Keratinocyte (primary cell): ENCODE measurements around the gene CD164L2. TPM values are rescaled to one million over a fixed set of nuclear protein-coding genes. Genes with fewer than 3 reads are reported as not detected.

ENCODE experiments used
- DNase-seq: peaks from one replicate; pipeline ENCODE4 v3.0.0-alpha.2; 2011; ENCODE audit warnings: low read depth, missing footprints, low spot score
- FAIRE-seq: peaks from 2 replicates; lab custom pipeline; 2011; peaks lifted over from hg19 to GRCh38; lab: Jason Lieb, UNC
- H2AFZ ChIP-seq: 2 replicates; pipeline ENCODE4 v1.6.0; 2012; ENCODE audit warnings: low read length, control low read depth, inconsistent platforms; ENCODE audit not compliant: control insufficient read depth
- H3K27ac ChIP-seq: 2 replicates; pipeline ENCODE4 v1.5.1; 2011; ENCODE audit warnings: low read length; ENCODE audit not compliant: control insufficient read depth, insufficient read depth
- H3K27me3 ChIP-seq: 3 replicates; pipeline ENCODE4 v1.6.0; 2011; ENCODE audit warnings: low read length; ENCODE audit not compliant: control insufficient read depth, insufficient read depth; ENCODE audit errors: extremely low read depth
- H3K36me3 ChIP-seq, 2 experiments: 2 replicates in 1 of 2; 3 replicates in 1 of 2; pipeline ENCODE4 v1.5.1; 2011; ENCODE audit warnings: low read length in 2 of 2, mild to moderate bottlenecking in 1 of 2; ENCODE audit not compliant: control insufficient read depth in 2 of 2, insufficient read depth in 2 of 2; ENCODE audit errors: extremely low read depth in 1 of 2
- H3K4me1 ChIP-seq: 3 replicates; pipeline ENCODE4 v1.5.1; 2011; ENCODE audit warnings: low read length; ENCODE audit not compliant: control insufficient read depth, insufficient read depth; ENCODE audit errors: extremely low read depth
- H3K4me2 ChIP-seq: 3 replicates; pipeline ENCODE4 v1.6.0; 2011; ENCODE audit warnings: low read depth, low read length; ENCODE audit not compliant: control insufficient read depth, insufficient read depth; ENCODE audit errors: extremely low read depth
- H3K4me3 ChIP-seq, 3 experiments: fragments of 200-600 bp in 1 of 3; sonication (generic) in 1 of 3; 2 replicates in 2 of 3; 3 replicates in 1 of 3; pipeline ENCODE4 v1.5.1; 2011 to 2016; ENCODE audit warnings: low read length in 3 of 3, mild to moderate bottlenecking in 3 of 3, control low read depth in 2 of 3, inconsistent platforms in 1 of 3, low read depth in 1 of 3, mixed read lengths in 1 of 3, mixed run types in 1 of 3, moderate library complexity in 1 of 3; ENCODE audit not compliant: control insufficient read depth in 2 of 3, insufficient read depth in 2 of 3; ENCODE audit errors: extremely low read depth in 1 of 3
- H3K79me2 ChIP-seq: 2 replicates; pipeline ENCODE4 v1.6.0; 2012; ENCODE audit warnings: low read length; ENCODE audit not compliant: control insufficient read depth, insufficient read depth
- H3K9ac ChIP-seq: 3 replicates; pipeline ENCODE4 v1.6.0; 2011; ENCODE audit warnings: low read length; ENCODE audit not compliant: control insufficient read depth, insufficient read depth; ENCODE audit errors: extremely low read depth
- H3K9me1 ChIP-seq: 3 replicates; pipeline ENCODE4 v1.6.0; 2011; ENCODE audit warnings: low read length; ENCODE audit not compliant: control insufficient read depth, insufficient read depth; ENCODE audit errors: extremely low read depth
- H3K9me3 ChIP-seq: 2 replicates; pipeline ENCODE4 v1.5.1; 2012; ENCODE audit warnings: low read depth, low read length; ENCODE audit not compliant: control insufficient read depth
- H4K20me1 ChIP-seq: 3 replicates; pipeline ENCODE4 v1.6.0; 2011; ENCODE audit warnings: low read length; ENCODE audit not compliant: control insufficient read depth, insufficient read depth; ENCODE audit errors: extremely low read depth
- EZH2 ChIP-seq: IDR thresholded peaks from one replicate; pipeline ENCODE4 v1.6.1; 2012; ENCODE audit warnings: inconsistent platforms, mild to moderate bottlenecking, low read length, moderate library complexity
- dilution Hi-C: fragments of 300-500 bp; cut with MboI; formaldehyde crosslinking; loops from one replicate; pipeline ENCODE4 v1.7.0; 2020; ENCODE audit warnings: low sequenced_read_pairs; ENCODE audit not compliant: extremely low pct_ligation_motif_present
- polyA plus RNA-seq, 5 experiments: library from polyadenylated mRNA; depleted of rRNA in 3 of 5; stranded (reverse) in 3 of 5; stranded (forward) in 1 of 5; unstranded in 1 of 5; fragments of >200 nt; gene quantifications; 1 replicate in 1 of 5; 2 replicates in 3 of 5; 3 replicates in 1 of 5; pipeline versions ENCODE4 v1.2.1 to v1.2.3, GENCODE V29; 2011 to 2012; ENCODE audit warnings: missing spikeins in 2 of 5, low read depth in 1 of 5, low replicate concordance in 1 of 5
- TF ChIP-seq, protein P1 (sequence below), 3 experiments: IDR thresholded peaks in 1 of 3; conservative IDR thresholded peaks in 1 of 3; optimal IDR thresholded peaks in 1 of 3; 2 replicates in 2 of 3; 3 replicates in 1 of 3; pipeline versions ENCODE3 to v1.5.1; 2011; ENCODE audit warnings: low read length in 3 of 3, mild to moderate bottlenecking in 3 of 3, moderate library complexity in 2 of 3, control low read depth in 1 of 3, inconsistent platforms in 1 of 3; ENCODE audit not compliant: insufficient read depth in 2 of 3; ENCODE audit errors: extremely low read depth in 1 of 3

CD164L2 gene
- polyA plus RNA-seq, 1 donor (not counting 4 experiments of a cell fraction or from before 2014, with no cell fraction given), result 2.7 TPM

DNA sequence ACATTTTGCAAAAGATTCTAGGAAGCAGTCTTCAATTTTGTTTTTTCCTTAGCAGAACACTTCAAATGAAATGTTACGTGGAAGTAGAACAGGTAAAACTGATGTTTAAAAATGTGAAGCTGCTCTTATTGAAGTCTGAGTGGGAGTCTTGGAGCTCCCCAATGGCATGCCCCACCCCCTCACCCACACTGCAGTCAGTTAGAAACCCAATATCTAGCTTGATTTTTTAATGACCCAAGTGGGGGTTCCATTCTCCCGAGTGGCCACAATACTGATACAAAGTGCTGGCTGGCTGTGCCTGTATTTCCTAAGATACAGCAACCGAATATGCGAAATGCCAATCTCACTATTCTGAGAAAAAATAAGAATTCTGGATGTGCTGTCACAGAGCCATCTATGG is 40.6 kb upstream of the CD164L2 start:
- Histone ChIP-seq H3K79me2 (peaks cover 28% of the 10 kb centered on the region), H2AFZ (no peak overlapping the region), H3K9ac (no peak overlapping the region), H3K9me1 (no peaks in the 10 kb centered on the region), H3K27me3 (no peaks in the 10 kb centered on the region), H3K4me3 (no peak overlapping the region), H3K36me3 (peaks cover 7 to 15% of the 10 kb centered on the region in 2 experiments), H3K9me3 (no peaks in the 10 kb centered on the region), H3K4me1 (peaks cover 6% of the 10 kb centered on the region), H3K27ac (no peak overlapping the region), H3K4me2 (no peak overlapping the region), H4K20me1 (no peaks in the 10 kb centered on the region)
- no peak for DNase-seq
- dilution Hi-C loops, result loop anchor here (25.0 kb wide), 1 partner anchor 164 kb away; no protein-coding TSS in a partner anchor
- no peak for FAIRE-seq
- no peak for TF ChIP-seq EZH2
- TF ChIP-seq, protein P1, sequence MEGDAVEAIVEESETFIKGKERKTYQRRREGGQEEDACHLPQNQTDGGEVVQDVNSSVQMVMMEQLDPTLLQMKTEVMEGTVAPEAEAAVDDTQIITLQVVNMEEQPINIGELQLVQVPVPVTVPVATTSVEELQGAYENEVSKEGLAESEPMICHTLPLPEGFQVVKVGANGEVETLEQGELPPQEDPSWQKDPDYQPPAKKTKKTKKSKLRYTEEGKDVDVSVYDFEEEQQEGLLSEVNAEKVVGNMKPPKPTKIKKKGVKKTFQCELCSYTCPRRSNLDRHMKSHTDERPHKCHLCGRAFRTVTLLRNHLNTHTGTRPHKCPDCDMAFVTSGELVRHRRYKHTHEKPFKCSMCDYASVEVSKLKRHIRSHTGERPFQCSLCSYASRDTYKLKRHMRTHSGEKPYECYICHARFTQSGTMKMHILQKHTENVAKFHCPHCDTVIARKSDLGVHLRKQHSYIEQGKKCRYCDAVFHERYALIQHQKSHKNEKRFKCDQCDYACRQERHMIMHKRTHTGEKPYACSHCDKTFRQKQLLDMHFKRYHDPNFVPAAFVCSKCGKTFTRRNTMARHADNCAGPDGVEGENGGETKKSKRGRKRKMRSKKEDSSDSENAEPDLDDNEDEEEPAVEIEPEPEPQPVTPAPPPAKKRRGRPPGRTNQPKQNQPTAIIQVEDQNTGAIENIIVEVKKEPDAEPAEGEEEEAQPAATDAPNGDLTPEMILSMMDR (optimal IDR thresholded peaks at IDR 0.05 in 1 of 3, IDR thresholded peaks at IDR 0.05 in 1 of 3, conservative IDR thresholded peaks at IDR 0.05 in 1 of 3; ENCODE audit: extremely low read depth in 1 of 3, insufficient read depth in 2 of 3, low read length in 3 of 3), result no peak

- DNase-seq (no peak), FAIRE-seq (no peak)
- dilution Hi-C loops, result loop anchor here (25.0 kb wide), 1 partner anchor 169 kb away; no protein-coding TSS in a partner anchor
- Histone ChIP-seq H3K9ac (peak overlapping the region; percentile 6), H3K9me3 (no peaks in the 10 kb centered on the region), H2AFZ (no peak overlapping the region), H3K27me3 (no peaks in the 10 kb centered on the region), H3K4me1 (peaks cover 12% of the 10 kb centered on the region), H4K20me1 (no peaks in the 10 kb centered on the region), H3K4me3 (no peak overlapping the region), H3K27ac (peak overlapping the region; percentile 23), H3K36me3 (peaks cover 21 to 38% of the 10 kb centered on the region in 2 experiments), H3K9me1 (no peaks in the 10 kb centered on the region), H3K4me2 (no peak overlapping the region), H3K79me2 (peaks cover 9% of the 10 kb centered on the region)
- no peak for TF ChIP-seq EZH2
- TF ChIP-seq, protein P1 (optimal IDR thresholded peaks at IDR 0.05 in 1 of 3, IDR thresholded peaks at IDR 0.05 in 1 of 3, conservative IDR thresholded peaks at IDR 0.05 in 1 of 3; ENCODE audit: extremely low read depth in 1 of 3, insufficient read depth in 2 of 3, low read length in 3 of 3), result no peak
These were observed 35.4 kb upstream of the CD164L2 start for GRCh38 chr1:27418326-27419185.
